GM18520 (cell line): ENCODE data around the gene RBM23.
"Not testable (repeated sequence)": the region's sequence is repeated elsewhere in the genome, so short reads cannot be mapped to it uniquely, and the experiment has no call there.

Experiments
- ATAC-seq: cut with Tn5 transposase; IDR thresholded peaks from one replicate; pipeline ENCODE4 v1.9.1; 2021; ENCODE audit not compliant: unreplicated experiment

Gene RBM23

GRCh38 chr14:22865424-22866405 lies 53.2 kb downstream of the RBM23 start:
- ATAC-seq, result no peak

GRCh38 chr14:22864979-22865378 lies 54.0 kb downstream of the RBM23 start:
- no peak for ATAC-seq

DNA sequence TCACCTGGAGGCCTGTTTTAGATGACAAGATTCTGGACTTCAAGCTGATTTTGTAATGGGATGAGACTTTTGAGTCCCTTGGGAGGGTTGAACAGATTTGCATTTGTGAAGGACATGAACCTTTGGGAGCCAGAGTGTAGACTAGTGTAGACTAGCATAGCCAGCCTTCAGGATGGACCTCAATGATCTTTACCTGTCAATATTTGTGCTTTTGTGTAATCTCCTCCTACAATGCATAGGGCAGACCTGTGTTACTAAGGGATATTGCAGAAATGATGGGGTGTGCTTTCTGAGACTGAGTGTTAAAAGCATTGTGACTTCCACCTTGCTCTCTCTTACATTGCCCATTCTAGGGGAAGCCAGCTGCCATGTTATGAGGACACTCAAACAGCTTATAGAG lies 57.3 kb downstream of the RBM23 start:
- ATAC-seq, result no peak

GRCh38 chr14:22860377-22860776 lies 58.6 kb downstream of the RBM23 start:
- ATAC-seq, result not testable (repeated sequence)

- no peak for ATAC-seq
Measured at GRCh38 chr14:22856428-22856827, 62.5 kb downstream of the RBM23 start.

- ATAC-seq, result no peak
Measured at GRCh38 chr14:22854963-22855724, 63.8 kb downstream of the RBM23 start.

DNA sequence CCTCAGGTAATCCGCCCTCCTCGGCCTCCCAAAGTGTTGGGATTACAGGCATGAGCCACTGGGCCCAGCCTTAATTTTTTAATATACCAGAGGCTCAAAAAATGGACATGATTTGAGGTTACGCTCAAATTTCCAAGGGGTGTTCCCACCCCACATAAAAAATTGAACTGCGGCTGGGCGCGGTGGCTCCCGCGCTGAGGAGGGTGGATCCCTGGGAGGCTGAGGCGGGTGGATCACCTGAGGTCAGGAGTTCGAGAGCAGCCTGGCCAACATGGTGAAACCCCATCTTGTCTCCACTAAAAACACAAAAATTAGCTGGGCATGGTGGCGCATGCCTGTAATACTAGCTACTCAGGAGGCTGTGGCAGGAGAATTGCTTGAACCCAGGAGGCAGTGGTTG lies 64.7 kb downstream of the RBM23 start:
- ATAC-seq, result not testable (repeated sequence)

DNA sequence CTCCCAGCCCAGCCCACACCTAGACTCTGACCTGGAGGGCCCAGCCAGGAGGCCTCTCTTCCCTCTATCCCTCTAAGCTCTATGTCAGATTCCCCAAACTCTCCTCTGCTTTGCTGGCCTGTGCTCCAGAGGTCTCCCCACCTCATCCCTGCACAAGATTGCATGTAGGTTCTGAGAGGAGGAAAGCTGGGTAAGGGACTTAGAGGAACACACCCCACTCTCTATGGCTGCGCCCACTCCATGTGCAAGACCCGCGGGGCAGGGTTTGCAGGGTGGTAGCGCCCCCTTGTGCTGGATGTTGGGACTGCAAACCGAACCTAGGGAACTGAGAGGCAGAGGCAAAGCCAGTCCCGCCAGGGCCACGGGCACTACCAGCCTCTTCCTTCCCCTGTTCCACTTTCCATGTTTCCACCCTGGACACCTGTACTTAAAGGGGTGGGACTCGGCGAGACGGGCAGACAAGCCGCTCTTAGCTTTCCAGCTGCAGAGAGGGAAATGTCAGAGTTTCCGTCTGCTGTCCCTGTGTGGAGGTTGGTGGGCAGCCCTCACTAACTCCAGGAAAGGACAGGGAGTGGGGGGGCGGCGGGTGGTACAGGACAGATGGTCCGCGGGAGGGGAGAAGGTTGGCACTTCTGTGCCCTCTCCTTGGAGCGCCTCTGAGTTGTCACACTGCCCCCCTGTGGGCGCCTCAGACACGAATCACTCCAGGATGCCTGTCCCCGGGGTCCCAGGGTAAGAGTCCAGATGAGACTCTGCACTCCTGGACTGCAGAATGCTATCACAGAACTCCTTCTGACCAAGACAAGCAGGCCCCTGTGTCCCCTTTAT lies 65.8 kb downstream of the RBM23 start:
- ATAC-seq, result no peak

DNA sequence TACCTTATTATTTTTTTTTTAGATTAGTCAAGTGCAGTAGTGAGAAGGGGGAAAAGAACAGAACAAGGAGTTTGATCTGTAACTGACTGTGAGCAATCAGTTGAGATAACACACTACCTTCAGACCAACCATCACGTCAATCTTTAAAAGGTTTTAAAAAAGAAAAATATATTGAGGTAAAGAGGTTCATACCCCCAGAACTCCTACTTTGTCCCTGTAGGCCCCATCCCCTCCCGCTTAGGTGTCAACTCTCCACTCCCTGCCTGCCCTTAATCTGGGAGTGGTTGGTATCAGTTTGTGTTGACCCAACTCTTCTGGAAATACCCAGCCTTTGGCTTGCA lies 66.4 kb downstream of the RBM23 start:
- no peak for ATAC-seq

DNA sequence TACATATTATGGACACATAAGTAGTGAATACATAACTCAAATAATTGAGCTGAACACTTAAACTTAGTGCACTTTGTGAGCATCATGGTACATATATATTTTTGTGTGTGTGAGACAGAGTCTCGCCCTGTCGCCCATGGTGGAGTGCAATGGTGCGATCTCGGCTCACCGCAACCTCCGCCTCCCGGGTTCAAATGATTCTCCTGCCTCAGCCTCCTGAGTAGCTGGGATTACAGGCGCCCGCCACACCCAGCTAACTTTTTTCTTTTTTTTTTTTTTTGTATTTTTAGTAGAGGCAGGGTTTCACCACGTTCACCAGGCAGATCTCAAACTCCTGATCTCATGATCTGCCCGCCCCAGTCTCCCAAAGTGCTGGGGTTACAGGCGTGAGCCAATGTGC lies 66.8 kb downstream of the RBM23 start:
- not testable (repeated sequence) for ATAC-seq

GRCh38 chr14:22850944-22851764 lies 67.8 kb downstream of the RBM23 start:
- no peak for ATAC-seq

GRCh38 chr14:22849212-22849819 lies 69.6 kb downstream of the RBM23 start:
- no peak for ATAC-seq

- no peak for ATAC-seq
Measured at GRCh38 chr14:22848351-22849164, 70.4 kb downstream of the RBM23 start.

DNA sequence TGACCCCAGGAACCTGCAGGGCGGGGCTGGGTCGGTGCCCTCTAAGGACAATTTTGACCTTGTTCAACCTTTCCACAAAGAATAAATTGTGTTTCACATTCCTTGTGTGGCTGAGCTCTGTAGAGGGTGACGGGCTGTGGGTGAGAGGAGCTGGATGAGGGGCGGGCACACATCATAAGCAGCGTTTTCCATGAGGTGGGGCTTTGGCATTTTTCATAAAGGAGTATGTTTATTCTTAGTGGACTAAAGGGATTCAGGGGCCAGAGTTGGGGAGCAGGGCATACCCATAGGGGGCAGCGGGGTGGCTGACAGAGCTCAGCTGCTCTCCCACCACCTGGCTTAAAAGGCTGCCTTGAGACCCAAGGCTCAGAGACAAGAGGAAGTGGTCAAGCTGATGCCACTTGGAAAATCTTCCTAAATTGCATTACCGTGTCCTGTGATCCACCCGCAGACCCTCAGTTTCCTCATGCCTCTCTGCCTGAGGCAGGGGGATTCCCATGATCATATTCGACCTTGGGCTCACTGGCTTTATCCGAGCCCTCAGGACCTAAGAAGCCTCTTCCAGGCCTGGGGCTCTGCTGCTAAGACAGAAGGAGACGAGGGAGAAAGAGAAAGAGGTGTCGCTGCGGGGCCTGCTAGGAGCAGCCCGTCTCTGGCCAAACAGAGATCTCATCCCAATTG lies 71.1 kb downstream of the RBM23 start:
- ATAC-seq, result no peak

- no peak for ATAC-seq
Measured at GRCh38 chr14:22846811-22847307, 72.1 kb downstream of the RBM23 start.

GRCh38 chr14:22845821-22846625 lies 72.9 kb downstream of the RBM23 start:
- ATAC-seq, result no peak

DNA sequence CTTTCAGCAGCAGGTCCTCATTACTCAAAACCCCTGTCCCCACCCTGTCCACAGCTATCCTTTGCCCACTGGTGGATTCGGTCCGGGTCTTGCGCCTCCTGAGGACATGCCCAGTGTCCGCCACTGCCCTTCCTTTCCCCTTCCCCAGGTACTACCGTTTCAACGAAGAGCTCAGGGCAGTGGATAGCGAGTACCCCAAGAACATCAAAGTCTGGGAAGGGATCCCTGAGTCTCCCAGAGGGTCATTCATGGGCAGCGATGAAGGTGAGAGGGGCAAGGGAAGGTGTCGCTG lies 73.9 kb downstream of the RBM23 start:
- no peak for ATAC-seq
